CD8-positive, alpha-beta memory T cell (primary cell): Measurements from ENCODE around the gene ABCC8. TPM values are rescaled to one million over a fixed set of nuclear protein-coding genes. Genes with fewer than 3 reads are reported as not detected.

Experiments used
- CTCF ChIA-PET: fragments of 350-600 bp; sonication (Branson Sonifier 250); formaldehyde crosslinking; loops from one replicate; lab custom pipeline; 2021; ENCODE audit warnings: antibody characterized with exemption; lab: Charles Lee
- POLR2A ChIA-PET: fragments of 350-600 bp; sonication (Branson Sonifier 250); formaldehyde crosslinking; loops from one replicate; lab custom pipeline; 2021; ENCODE audit warnings: antibody characterized with exemption; lab: Charles Lee
- DNase-seq, 5 donors: peaks; one replicate each; pipeline versions ENCODE4 v3.0.0 to v3.0.0-alpha.2; 2020 to 2022; ENCODE audit warnings: mixed read lengths in 1 of 5
- H3K27ac ChIP-seq: one replicate; pipeline ENCODE4 v1.7.0; 2013; ENCODE audit warnings: low read depth, mild to moderate bottlenecking, low read length, moderate library complexity
- H3K27me3 ChIP-seq: 2 replicates; pipeline ENCODE4 v1.7.0; 2013; ENCODE audit warnings: low read length, mild to moderate bottlenecking; ENCODE audit not compliant: insufficient read depth, poor library complexity, severe bottlenecking
- H3K36me3 ChIP-seq: 2 replicates; pipeline ENCODE4 v1.7.0; 2013; ENCODE audit warnings: mild to moderate bottlenecking, low read length, moderate library complexity; ENCODE audit not compliant: insufficient read depth
- H3K4me1 ChIP-seq: 2 replicates; pipeline ENCODE4 v1.7.0; 2013; ENCODE audit warnings: mild to moderate bottlenecking, low read length, moderate library complexity; ENCODE audit not compliant: insufficient read depth
- H3K4me3 ChIP-seq: 2 replicates; pipeline ENCODE4 v1.7.0; 2013; ENCODE audit warnings: mild to moderate bottlenecking, low read length
- H3K9me3 ChIP-seq: 2 replicates; pipeline ENCODE4 v1.7.0; 2013; ENCODE audit warnings: mild to moderate bottlenecking, low read length
- H3K27ac Mint-ChIP-seq, 8 donors: one replicate each; pipeline ENCODE4 v1.8.0; 2020 to 2021; ENCODE audit warnings: mixed read lengths in 8 of 8, mild to moderate bottlenecking in 6 of 8, inconsistent platforms in 3 of 8, moderate library complexity in 3 of 8
- H3K27me3 Mint-ChIP-seq, 2 donors: one replicate each; pipeline ENCODE4 v1.8.0; 2020 to 2021; ENCODE audit warnings: mixed read lengths in 2 of 2, mild to moderate bottlenecking in 1 of 2, moderate library complexity in 1 of 2
- H3K36me3 Mint-ChIP-seq, 3 donors: one replicate each; pipeline ENCODE4 v1.8.0; 2020 to 2021; ENCODE audit warnings: mixed read lengths in 3 of 3, inconsistent platforms in 1 of 3, mild to moderate bottlenecking in 1 of 3
- H3K4me1 Mint-ChIP-seq, 3 donors: one replicate each; pipeline ENCODE4 v1.8.0; 2020 to 2021; ENCODE audit warnings: mixed read lengths in 3 of 3, inconsistent platforms in 1 of 3, mild to moderate bottlenecking in 1 of 3
- H3K4me3 Mint-ChIP-seq, 7 donors: one replicate each; pipeline ENCODE4 v1.8.0; 2020 to 2021; ENCODE audit warnings: mixed read lengths in 7 of 7, mild to moderate bottlenecking in 6 of 7, moderate library complexity in 4 of 7, inconsistent platforms in 2 of 7
- H3K9me3 Mint-ChIP-seq, 5 donors: one replicate each; pipeline ENCODE4 v1.8.0; 2020 to 2022; ENCODE audit warnings: mixed read lengths in 5 of 5, mild to moderate bottlenecking in 3 of 5, moderate library complexity in 2 of 5, inconsistent platforms in 1 of 5
- polyA plus RNA-seq: library from polyadenylated mRNA; unstranded; fragments of 300-500 nt; fragmentation: Illumina TruSeq; gene quantifications from one replicate; pipeline ENCODE4 v1.2.3, GENCODE V29; 2021
- total RNA-seq, 2 experiments: library from RNA; stranded (reverse); gene quantifications; one replicate each; pipeline ENCODE4 v1.2.3, GENCODE V29; 2021

ABCC8 gene
- total and polyA plus RNA-seq, 3 experiments from 2014 or later: not detected

DNA sequence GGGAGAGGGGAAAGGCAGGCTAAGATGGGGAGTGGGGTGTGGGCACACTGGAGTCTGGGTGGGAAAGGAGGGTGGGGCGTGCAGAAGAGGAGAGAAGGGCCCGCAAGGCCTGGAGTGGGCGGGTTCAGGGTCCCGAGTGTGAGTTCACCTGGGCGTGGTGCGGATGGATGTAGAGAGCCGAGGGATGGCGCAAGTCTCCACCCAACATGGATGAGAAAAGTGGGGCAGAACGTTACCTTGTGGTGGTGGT lies 364 bp upstream of the ABCC8 start:
- H3K27ac ChIP-seq: no peak overlapping the region
- H3K4me1 Mint-ChIP-seq: peaks cover 0 to 8% (median 2%) of the 10 kb centered on the region in 3 donors
- POLR2A ChIA-PET: no interaction called here
- no peaks in the 10 kb centered on the region for H3K9me3 Mint-ChIP-seq
- H3K27me3 ChIP-seq: peaks cover 8% of the 10 kb centered on the region
- no peaks in the 10 kb centered on the region for H3K36me3 ChIP-seq
- CTCF ChIA-PET: no interaction called here
- no peaks in the 10 kb centered on the region for H3K4me1 ChIP-seq
- H3K27ac Mint-ChIP-seq: no peak overlapping the region
- H3K4me3 Mint-ChIP-seq: no peak overlapping the region
- no peaks in the 10 kb centered on the region for H3K36me3 Mint-ChIP-seq
- H3K9me3 ChIP-seq: no peaks in the 10 kb centered on the region
- peaks cover 19 to 71% of the 10 kb centered on the region in 2 donors for H3K27me3 Mint-ChIP-seq
- DNase-seq: no peak
- no peak overlapping the region for H3K4me3 ChIP-seq

DNA sequence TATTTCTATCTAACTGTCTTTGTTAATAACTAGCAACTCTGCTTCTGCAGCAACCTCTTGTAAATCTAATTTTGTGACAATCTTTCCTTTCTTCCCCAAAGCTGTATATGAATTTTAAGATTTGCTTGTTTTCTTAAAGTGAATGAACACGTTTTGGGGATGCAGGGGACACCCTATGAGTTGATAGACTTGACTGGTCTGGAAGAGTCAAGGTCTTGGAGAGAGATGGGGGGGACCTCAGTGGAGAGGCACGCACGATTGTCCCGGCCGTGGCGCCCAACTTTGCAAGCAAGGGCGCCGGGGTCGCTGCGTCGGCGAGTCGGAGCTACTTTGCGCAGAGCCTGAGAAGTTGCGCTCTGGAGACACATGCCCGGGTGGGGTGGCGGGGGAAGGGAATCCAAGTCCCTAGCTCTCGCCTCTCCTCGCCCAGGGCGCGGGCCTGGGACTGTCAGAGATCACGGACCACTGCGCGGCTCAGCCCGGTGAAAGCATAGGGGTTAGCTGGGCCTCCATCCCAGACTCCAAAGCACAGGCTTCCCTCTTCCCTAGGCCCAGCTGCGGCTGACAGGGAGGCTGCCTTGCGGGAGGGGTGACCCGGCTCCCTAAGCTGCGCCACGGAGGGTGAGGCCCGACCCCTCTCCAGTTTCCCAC lies 854 bp downstream of the ABCC8 start:
- Mint-ChIP-seq H3K27me3 (peaks cover 19 to 79% of the 10 kb centered on the region in 2 donors), H3K9me3 (no peaks in the 10 kb centered on the region), H3K27ac (no peak overlapping the region), H3K4me1 (peaks cover 0 to 8% (median 2%) of the 10 kb centered on the region in 3 donors), H3K4me3 (no peak overlapping the region), H3K36me3 (no peaks in the 10 kb centered on the region)
- no peak for DNase-seq
- Histone ChIP-seq H3K9me3 (no peaks in the 10 kb centered on the region), H3K27ac (no peak overlapping the region), H3K36me3 (no peaks in the 10 kb centered on the region), H3K4me3 (no peak overlapping the region), H3K27me3 (peaks cover 8% of the 10 kb centered on the region), H3K4me1 (no peaks in the 10 kb centered on the region)
- ChIA-PET POLR2A (no interaction called here), CTCF (no interaction called here)

DNA sequence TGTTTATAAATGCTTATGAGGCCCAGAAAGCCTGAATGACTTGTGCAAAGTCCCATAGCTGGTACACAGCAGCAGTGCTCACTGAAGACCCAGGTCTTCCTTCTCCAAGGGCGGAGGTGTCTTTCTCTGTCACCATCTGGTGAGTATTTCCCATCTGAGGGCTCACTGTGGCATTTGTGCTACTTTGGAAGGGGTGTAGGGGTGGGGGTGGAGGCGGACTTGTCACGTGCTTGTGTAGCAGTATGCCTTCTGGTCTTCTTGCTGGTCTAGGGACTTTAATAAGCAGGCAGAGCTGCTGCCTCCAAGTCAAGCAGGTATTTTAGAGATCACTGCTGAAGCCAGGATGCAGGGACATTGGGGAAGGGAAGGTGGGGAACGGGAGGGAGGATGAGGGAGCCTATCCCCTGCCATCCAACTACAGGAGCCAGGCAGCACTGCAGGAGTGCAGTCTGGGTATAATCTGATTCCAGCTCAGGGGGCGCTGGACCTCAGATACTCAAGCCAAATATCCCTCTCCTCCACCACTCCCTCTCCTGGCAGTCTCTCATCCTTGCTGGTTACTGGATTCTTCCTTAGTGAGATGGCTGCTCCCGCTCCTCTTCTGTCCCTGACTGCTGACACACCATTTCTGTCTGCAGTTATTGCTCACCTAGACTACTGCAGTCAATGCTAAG lies 3.4 kb downstream of the ABCC8 start:
- Histone ChIP-seq H3K27me3 (peaks cover 8% of the 10 kb centered on the region), H3K9me3 (no peaks in the 10 kb centered on the region), H3K4me1 (no peaks in the 10 kb centered on the region), H3K27ac (no peak overlapping the region), H3K4me3 (no peak overlapping the region), H3K36me3 (no peaks in the 10 kb centered on the region)
- H3K4me1 Mint-ChIP-seq: peaks cover 0 to 8% (median 2%) of the 10 kb centered on the region in 3 donors
- POLR2A ChIA-PET: no interaction called here
- no peaks in the 10 kb centered on the region for H3K9me3 Mint-ChIP-seq
- H3K27ac Mint-ChIP-seq: no peak overlapping the region
- no peaks in the 10 kb centered on the region for H3K36me3 Mint-ChIP-seq
- peaks cover 12 to 62% of the 10 kb centered on the region in 2 donors for H3K27me3 Mint-ChIP-seq
- no peak overlapping the region for H3K4me3 Mint-ChIP-seq
- DNase-seq: no peak
- CTCF ChIA-PET: no interaction called here

DNA sequence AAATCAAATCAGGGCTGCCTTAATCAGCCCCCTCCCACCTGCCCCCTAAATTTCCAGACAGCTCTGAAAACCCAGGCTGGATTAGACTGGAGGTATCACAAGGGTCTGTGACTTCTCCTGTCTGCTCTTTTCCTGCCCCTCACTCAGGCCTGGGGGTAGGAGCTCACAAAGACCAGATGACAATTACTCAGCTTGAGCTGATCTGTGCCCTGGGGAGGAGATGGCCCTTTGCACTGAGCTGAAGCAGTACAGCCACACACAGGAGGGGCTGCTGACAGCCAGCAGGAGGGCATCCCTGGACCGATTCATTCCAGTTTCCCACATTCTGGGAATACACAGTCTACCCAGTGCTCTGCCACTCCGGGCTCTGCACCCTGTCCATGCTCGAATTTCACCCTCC lies 4.2 kb downstream of the ABCC8 start:
- H3K27ac Mint-ChIP-seq: no peak overlapping the region
- H3K4me1 Mint-ChIP-seq: peaks cover 0 to 8% (median 2%) of the 10 kb centered on the region in 3 donors
- H3K4me3 Mint-ChIP-seq: no peak overlapping the region
- POLR2A ChIA-PET: no interaction called here
- H3K27me3 Mint-ChIP-seq: peaks cover 12 to 57% of the 10 kb centered on the region in 2 donors
- no peaks in the 10 kb centered on the region for H3K4me1 ChIP-seq
- CTCF ChIA-PET: interaction anchor here (0.8 kb wide), 1 partner anchor 75 kb away, joined by 3 read pairs; no protein-coding TSS in a partner anchor
- H3K9me3 ChIP-seq: no peaks in the 10 kb centered on the region
- no peak for DNase-seq
- H3K36me3 ChIP-seq: no peaks in the 10 kb centered on the region
- H3K4me3 ChIP-seq: no peak overlapping the region
- no peak overlapping the region for H3K27ac ChIP-seq
- no peaks in the 10 kb centered on the region for H3K9me3 Mint-ChIP-seq
- no peaks in the 10 kb centered on the region for H3K36me3 Mint-ChIP-seq
- H3K27me3 ChIP-seq: peaks cover 8% of the 10 kb centered on the region

DNA sequence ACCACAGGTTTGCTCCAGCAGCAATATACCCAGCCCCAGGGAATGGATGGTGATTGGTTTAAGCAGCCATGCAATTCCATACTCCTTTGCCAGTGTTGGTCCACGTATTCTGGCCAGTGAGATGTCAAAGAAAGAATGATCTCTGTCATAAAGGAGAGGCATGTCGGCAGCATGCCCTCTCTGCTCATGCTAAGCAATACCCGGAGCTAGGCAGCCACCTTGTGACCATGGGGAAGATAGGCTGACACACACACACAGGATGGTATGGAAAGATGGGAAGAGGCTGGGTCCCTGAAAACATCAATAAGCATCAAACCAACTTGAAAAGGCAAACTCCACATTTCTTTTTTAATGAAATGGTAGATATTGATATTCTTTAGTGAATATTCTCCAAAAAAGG lies 5.1 kb downstream of the ABCC8 start:
- no peaks in the 10 kb centered on the region for H3K9me3 Mint-ChIP-seq
- Histone ChIP-seq H3K4me3 (no peak overlapping the region), H3K4me1 (no peaks in the 10 kb centered on the region), H3K27ac (no peak overlapping the region), H3K9me3 (no peaks in the 10 kb centered on the region), H3K27me3 (peaks cover 8% of the 10 kb centered on the region), H3K36me3 (no peaks in the 10 kb centered on the region)
- H3K27ac Mint-ChIP-seq: no peak overlapping the region
- ChIA-PET POLR2A (no interaction called here), CTCF (interaction anchor here (0.8 kb wide), 1 partner anchor 74 kb away, joined by 3 read pairs; no protein-coding TSS in a partner anchor)
- peaks cover 0 to 6% (median 2%) of the 10 kb centered on the region in 3 donors for H3K4me1 Mint-ChIP-seq
- H3K4me3 Mint-ChIP-seq: no peak overlapping the region
- peaks cover 12 to 54% of the 10 kb centered on the region in 2 donors for H3K27me3 Mint-ChIP-seq
- no peak for DNase-seq
- no peaks in the 10 kb centered on the region for H3K36me3 Mint-ChIP-seq

DNA sequence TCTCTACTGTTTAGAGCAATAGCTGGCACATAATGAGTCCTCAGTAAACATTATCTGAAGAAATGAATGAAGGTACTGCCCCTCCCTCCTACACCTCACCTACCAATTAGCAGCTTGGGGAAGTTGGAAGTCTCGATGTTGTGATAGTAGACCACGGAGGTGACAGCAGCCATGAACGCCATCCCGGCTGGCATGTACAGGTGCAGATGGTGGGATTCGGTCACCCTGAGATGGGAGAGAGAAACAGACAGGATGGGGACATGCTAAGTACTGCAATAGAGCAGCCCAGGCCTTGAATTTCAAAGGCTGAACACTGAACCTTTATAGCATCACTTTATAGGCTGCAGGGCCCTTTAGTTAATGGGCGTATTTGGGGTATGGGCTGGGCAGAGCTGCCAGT lies 6.6 kb downstream of the ABCC8 start:
- Mint-ChIP-seq H3K27ac (no peak overlapping the region), H3K9me3 (no peaks in the 10 kb centered on the region), H3K4me3 (no peak overlapping the region), H3K4me1 (no peaks in the 10 kb centered on the region), H3K27me3 (peaks cover 12 to 45% of the 10 kb centered on the region in 2 donors), H3K36me3 (no peaks in the 10 kb centered on the region)
- H3K27me3 ChIP-seq: peaks cover 5% of the 10 kb centered on the region
- DNase-seq: no peak
- H3K9me3 ChIP-seq: no peaks in the 10 kb centered on the region
- ChIA-PET POLR2A (no interaction called here), CTCF (no interaction called here)
- H3K4me1 ChIP-seq: no peaks in the 10 kb centered on the region
- H3K27ac ChIP-seq: no peak overlapping the region
- H3K36me3 ChIP-seq: no peaks in the 10 kb centered on the region
- H3K4me3 ChIP-seq: no peak overlapping the region

DNA sequence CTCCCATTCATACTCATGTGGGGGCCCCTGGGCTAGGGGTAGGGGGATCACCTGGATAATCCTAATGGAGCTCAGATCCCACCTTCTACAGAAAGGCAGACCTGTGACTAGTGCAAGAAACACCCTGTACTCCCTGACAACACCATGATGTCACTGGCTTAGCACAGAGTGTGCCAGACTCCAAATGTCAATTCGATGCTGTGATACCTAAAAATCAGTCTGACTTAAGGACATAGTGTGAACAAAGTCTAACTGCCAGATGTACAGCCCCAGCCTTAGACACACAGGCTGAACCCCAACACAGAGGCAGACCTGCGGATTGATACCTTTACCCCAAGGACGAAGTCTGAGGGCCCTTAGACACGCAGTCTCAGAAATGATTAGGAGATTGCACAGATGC lies 8.5 kb downstream of the ABCC8 start:
- POLR2A ChIA-PET: no interaction called here
- no peaks in the 10 kb centered on the region for H3K27me3 ChIP-seq
- Mint-ChIP-seq H3K36me3 (no peaks in the 10 kb centered on the region), H3K4me3 (no peak overlapping the region), H3K27ac (no peak overlapping the region), H3K4me1 (no peaks in the 10 kb centered on the region), H3K9me3 (no peaks in the 10 kb centered on the region), H3K27me3 (peaks cover 4 to 33% of the 10 kb centered on the region in 2 donors)
- no peaks in the 10 kb centered on the region for H3K4me1 ChIP-seq
- no peak overlapping the region for H3K27ac ChIP-seq
- no peaks in the 10 kb centered on the region for H3K9me3 ChIP-seq
- CTCF ChIA-PET: no interaction called here
- H3K36me3 ChIP-seq: no peaks in the 10 kb centered on the region
- no peak overlapping the region for H3K4me3 ChIP-seq
- DNase-seq: no peak

DNA sequence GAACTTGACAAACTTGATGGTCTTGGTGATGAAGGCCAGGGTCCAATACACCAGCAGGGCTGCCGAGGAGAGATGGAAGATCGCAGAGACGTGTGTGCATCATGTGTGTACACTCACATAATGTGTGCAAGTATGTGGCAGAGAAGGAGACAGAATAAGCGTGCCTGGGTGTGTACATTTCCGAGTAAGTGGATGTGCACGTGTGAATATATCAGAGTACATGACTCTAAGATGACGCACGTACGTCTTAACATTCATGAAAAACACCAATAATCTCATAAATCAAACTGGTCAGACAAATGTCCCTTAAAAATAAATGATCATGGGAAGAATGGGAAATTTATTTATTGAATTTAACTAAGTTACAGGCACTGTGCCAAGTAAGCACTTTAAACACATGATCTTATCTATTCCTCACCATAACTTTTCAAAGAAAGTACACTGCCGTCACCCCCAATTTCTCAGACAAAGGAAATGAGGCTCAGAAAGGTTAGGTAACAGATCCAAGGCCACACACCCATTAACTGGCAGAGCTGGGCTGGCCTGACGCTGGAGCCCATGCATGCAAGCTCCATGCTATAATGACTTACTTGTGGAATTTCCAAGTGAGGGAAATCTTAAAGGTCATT lies 13.0 kb downstream of the ABCC8 start:
- Mint-ChIP-seq H3K4me3 (no peak overlapping the region), H3K27me3 (peaks cover 2 to 32% of the 10 kb centered on the region in 2 donors), H3K27ac (no peak overlapping the region), H3K4me1 (no peaks in the 10 kb centered on the region), H3K36me3 (no peaks in the 10 kb centered on the region), H3K9me3 (no peaks in the 10 kb centered on the region)
- H3K36me3 ChIP-seq: no peaks in the 10 kb centered on the region
- no peak overlapping the region for H3K4me3 ChIP-seq
- ChIA-PET CTCF (no interaction called here), POLR2A (no interaction called here)
- no peaks in the 10 kb centered on the region for H3K9me3 ChIP-seq
- H3K4me1 ChIP-seq: no peaks in the 10 kb centered on the region
- DNase-seq: no peak
- H3K27me3 ChIP-seq: no peaks in the 10 kb centered on the region
- no peak overlapping the region for H3K27ac ChIP-seq
